Stimulated activated naive CD8-positive, alpha-beta T cell treated with anti-CD3 and anti-CD28 coated beads, Interleukin-15, Interleukin-2, amounts not matched to agents 100 ng/mL and 50 ng/mL, for 24 hours (primary cell): ENCODE data around the gene PTPRJ.
"Not testable (repeated sequence)": the region's sequence is repeated elsewhere in the genome, so short reads cannot be mapped to it uniquely, and the experiment has no call there.

Experiments used
- H3K27ac Mint-ChIP-seq: one replicate; pipeline ENCODE4 v1.8.0; 2021; ENCODE audit warnings: mild to moderate bottlenecking, mixed read lengths
- H3K27me3 Mint-ChIP-seq: one replicate; pipeline ENCODE4 v1.8.0; 2021; ENCODE audit warnings: mixed read lengths
- H3K36me3 Mint-ChIP-seq: one replicate; pipeline ENCODE4 v1.8.0; 2021; ENCODE audit warnings: low read depth, mixed read lengths
- H3K4me1 Mint-ChIP-seq: one replicate; pipeline ENCODE4 v1.8.0; 2021; ENCODE audit warnings: low read depth, mixed read lengths
- H3K4me3 Mint-ChIP-seq: one replicate; pipeline ENCODE4 v1.8.0; 2021; ENCODE audit warnings: mild to moderate bottlenecking, mixed read lengths
- H3K9me3 Mint-ChIP-seq: one replicate; pipeline ENCODE4 v1.8.0; 2021; ENCODE audit warnings: mixed read lengths

Gene PTPRJ

GRCh38 chr11:48182860-48183526 lies 202.6 kb downstream of the PTPRJ start:
- no peaks in the 10 kb centered on the region for H3K36me3 Mint-ChIP-seq
- no peaks in the 10 kb centered on the region for H3K27me3 Mint-ChIP-seq
- H3K4me1 Mint-ChIP-seq, result no peaks in the 10 kb centered on the region
- no peak overlapping the region for H3K4me3 Mint-ChIP-seq
- H3K9me3 Mint-ChIP-seq, result no peaks in the 10 kb centered on the region
- no peak overlapping the region for H3K27ac Mint-ChIP-seq

GRCh38 chr11:48184452-48184851 lies 204.1 kb downstream of the PTPRJ start:
- Mint-ChIP-seq H3K9me3 (no peaks in the 10 kb centered on the region), H3K27ac (no peak overlapping the region), H3K4me1 (no peaks in the 10 kb centered on the region), H3K36me3 (no peaks in the 10 kb centered on the region), H3K4me3 (no peak overlapping the region), H3K27me3 (no peaks in the 10 kb centered on the region)

GRCh38 chr11:48190906-48191654 lies 210.7 kb downstream of the PTPRJ start:
- H3K27me3 Mint-ChIP-seq, H3K36me3 Mint-ChIP-seq: not testable (repeated sequence)
- Mint-ChIP-seq H3K9me3 (peaks cover 12% of the 10 kb centered on the region), H3K27ac (peak overlapping the region; percentile 3), H3K4me3 (peak overlapping the region; percentile 49), H3K4me1 (peaks cover 22% of the 10 kb centered on the region)

GRCh38 chr11:48193876-48194275 lies 213.5 kb downstream of the PTPRJ start:
- Mint-ChIP-seq H3K9me3 (peaks cover 23% of the 10 kb centered on the region), H3K36me3 (no peaks in the 10 kb centered on the region)

GRCh38 chr11:48207881-48208280 lies 227.5 kb downstream of the PTPRJ start:
- H3K4me3 Mint-ChIP-seq, result no peak overlapping the region
- H3K9me3 Mint-ChIP-seq, result no peaks in the 10 kb centered on the region
- H3K36me3 Mint-ChIP-seq, result no peaks in the 10 kb centered on the region
- H3K4me1 Mint-ChIP-seq, result no peaks in the 10 kb centered on the region
- H3K27ac Mint-ChIP-seq, result no peak overlapping the region
- H3K27me3 Mint-ChIP-seq, result peaks cover 20% of the 10 kb centered on the region

More at GRCh38 chr11:48193876-48194275, 213.5 kb downstream of the PTPRJ start:
- H3K27me3 Mint-ChIP-seq, result no peaks in the 10 kb centered on the region
- no peak overlapping the region for H3K4me3 Mint-ChIP-seq
- no peak overlapping the region for H3K27ac Mint-ChIP-seq
- peaks cover 22% of the 10 kb centered on the region for H3K4me1 Mint-ChIP-seq

- Mint-ChIP-seq H3K27ac (no peak overlapping the region), H3K9me3 (no peaks in the 10 kb centered on the region), H3K36me3 (no peaks in the 10 kb centered on the region), H3K27me3 (peaks cover 22% of the 10 kb centered on the region), H3K4me3 (no peak overlapping the region), H3K4me1 (no peaks in the 10 kb centered on the region)
Measured at GRCh38 chr11:48210052-48210451, 229.7 kb downstream of the PTPRJ start.

GRCh38 chr11:48216510-48216909 lies 236.2 kb downstream of the PTPRJ start, which contains the start of gene OR4B1:
TSS of gene OR4B1 (plus strand) at chr11:48216810. CDS start at chr11:48216810, 0 bp downstream.
- H3K27me3 Mint-ChIP-seq, result peaks cover 3% of the 10 kb centered on the region
- no peak within 1 kb of the TSS for H3K27ac Mint-ChIP-seq
- H3K4me1 Mint-ChIP-seq, result no peaks in the 10 kb centered on the region
- H3K9me3 Mint-ChIP-seq, result no peaks in the 10 kb centered on the region
- H3K4me3 Mint-ChIP-seq, result no peak within 1 kb of the TSS
- H3K36me3 Mint-ChIP-seq, result no peaks in the 10 kb centered on the region
